Effector memory CD4-positive, alpha-beta T cell (primary cell): ENCODE data around the gene KBTBD2.
"Not testable (repeated sequence)": the region's sequence is repeated elsewhere in the genome, so short reads cannot be mapped to it uniquely, and the experiment has no call there.

ENCODE experiments used
- DNase-seq, 3 donors: peaks; one replicate each; pipeline ENCODE4 v3.0.0-alpha.2; 2020
- H3K27ac ChIP-seq: 2 replicates; pipeline ENCODE4 v1.7.0; 2013; ENCODE audit warnings: mild to moderate bottlenecking, low read length, moderate library complexity; ENCODE audit not compliant: insufficient read depth, poor library complexity, severe bottlenecking
- H3K27me3 ChIP-seq: replicated peaks from 2 replicates; pipeline ENCODE4 v1.7.0; 2013; ENCODE audit warnings: mild to moderate bottlenecking, low read length; ENCODE audit not compliant: insufficient read depth, control insufficient read depth, poor library complexity, severe bottlenecking
- H3K36me3 ChIP-seq: 2 replicates; pipeline ENCODE4 v1.7.0; 2013; ENCODE audit warnings: mild to moderate bottlenecking, low read length, moderate library complexity; ENCODE audit not compliant: control insufficient read depth, insufficient read depth
- H3K4me1 ChIP-seq: 2 replicates; pipeline ENCODE4 v1.7.0; 2013; ENCODE audit warnings: low read length, mild to moderate bottlenecking; ENCODE audit not compliant: control insufficient read depth, insufficient read depth, poor library complexity, severe bottlenecking
- H3K4me3 ChIP-seq: 2 replicates; pipeline ENCODE4 v1.7.0; 2013; ENCODE audit warnings: low read length, low read depth, mild to moderate bottlenecking; ENCODE audit not compliant: insufficient read depth, poor library complexity, severe bottlenecking
- H3K9me3 ChIP-seq: 2 replicates; pipeline ENCODE4 v1.7.0; 2013; ENCODE audit warnings: mild to moderate bottlenecking, low read length, moderate library complexity; ENCODE audit not compliant: control insufficient read depth

Gene KBTBD2

DNA sequence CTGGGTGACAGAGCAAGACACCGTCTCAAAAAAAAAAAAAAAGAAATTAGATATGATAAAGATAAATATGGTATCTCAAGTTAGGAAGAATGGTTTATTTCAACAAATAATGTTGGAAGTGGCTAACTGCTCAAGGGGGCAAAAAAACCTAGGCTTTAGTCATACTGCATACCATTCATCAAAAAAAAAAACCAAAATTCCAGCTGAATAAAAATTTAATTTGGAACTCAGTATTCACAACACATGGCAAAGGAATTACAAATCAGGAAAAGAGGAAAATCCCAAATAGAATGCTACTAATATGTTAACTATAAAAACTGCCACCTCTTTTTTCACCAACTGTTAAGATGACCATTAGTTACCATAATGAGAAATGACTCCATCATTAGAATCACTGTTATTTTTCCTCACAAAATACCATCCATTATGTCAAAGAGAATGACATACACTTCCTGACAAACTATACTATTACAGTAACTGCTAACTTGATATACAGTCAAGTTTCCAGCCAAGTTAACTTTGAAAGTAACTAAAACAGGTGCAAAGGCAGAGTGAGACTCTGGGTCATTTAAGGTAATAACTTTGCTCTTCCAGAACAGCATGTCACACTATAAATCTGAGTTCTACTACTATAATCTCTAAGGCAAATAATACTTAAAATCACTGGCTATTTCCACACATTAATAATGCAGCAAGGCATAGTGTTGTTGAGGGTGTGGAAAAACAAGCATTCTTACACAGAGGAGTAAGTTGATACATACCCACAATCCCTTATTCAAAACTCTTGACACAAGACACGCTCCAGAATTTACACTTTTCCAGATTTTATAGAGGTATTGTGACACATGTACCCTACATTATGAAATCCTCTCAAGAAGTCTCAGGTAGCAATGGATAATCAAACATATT lies 10.2 kb downstream of the KBTBD2 start:
- Histone ChIP-seq H3K4me3 (no peak overlapping the region), H3K27ac (no peak overlapping the region), H3K4me1 (peaks cover 2% of the 10 kb centered on the region), H3K36me3 (no peaks in the 10 kb centered on the region), H3K27me3 (no peaks in the 10 kb centered on the region), H3K9me3 (no peaks in the 10 kb centered on the region)
- no peak for DNase-seq

DNA sequence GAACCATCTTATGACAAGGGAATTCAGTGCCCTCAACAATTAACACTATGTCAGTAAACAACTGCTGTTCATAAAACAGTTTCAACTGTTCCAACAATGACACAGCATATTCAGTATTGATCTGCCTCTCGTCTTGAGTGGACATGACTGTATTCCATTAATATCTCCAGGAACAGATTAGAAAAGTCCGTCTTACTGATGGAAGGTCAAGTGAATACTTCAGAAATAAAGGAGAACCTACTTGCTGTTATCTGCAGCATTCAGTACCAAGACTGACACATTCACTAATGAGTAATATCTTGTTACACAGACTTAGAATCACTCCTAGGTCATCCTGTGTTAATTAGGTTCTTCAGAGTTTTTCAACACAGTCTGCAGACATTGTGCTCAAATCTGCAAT lies 12.1 kb downstream of the KBTBD2 start:
- no peaks in the 10 kb centered on the region for H3K4me1 ChIP-seq
- DNase-seq: no peak
- no peak overlapping the region for H3K27ac ChIP-seq

DNA sequence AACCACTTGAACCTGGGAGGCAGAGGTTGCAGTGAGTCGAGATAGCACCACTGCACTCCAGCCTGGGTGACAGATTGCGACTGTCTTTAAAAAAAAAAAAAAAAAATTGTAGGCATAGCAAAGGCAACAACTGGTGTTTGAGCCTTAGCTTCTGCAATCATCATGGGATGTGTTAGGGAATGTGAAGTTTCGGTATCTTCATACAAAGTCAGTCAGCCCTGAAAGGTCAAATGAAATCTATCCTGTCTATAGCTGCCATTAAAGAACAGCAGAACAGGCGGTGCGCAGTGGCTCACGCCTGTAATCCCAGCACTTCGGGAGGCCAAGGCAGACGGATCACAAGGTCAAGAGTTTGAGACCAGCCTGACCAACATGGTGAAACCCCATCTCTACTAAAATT lies 13.5 kb downstream of the KBTBD2 start:
- not testable (repeated sequence) for H3K27me3 ChIP-seq, DNase-seq, H3K9me3 ChIP-seq, H3K4me1 ChIP-seq, H3K4me3 ChIP-seq, H3K27ac ChIP-seq
- H3K36me3 ChIP-seq: peaks cover 13% of the 10 kb centered on the region

More for the DNA sequence above, 12.1 kb downstream of the KBTBD2 start:
- Histone ChIP-seq H3K4me3 (no peak overlapping the region), H3K36me3 (peaks cover 6% of the 10 kb centered on the region), H3K9me3 (no peaks in the 10 kb centered on the region), H3K27me3 (no peaks in the 10 kb centered on the region)

DNA sequence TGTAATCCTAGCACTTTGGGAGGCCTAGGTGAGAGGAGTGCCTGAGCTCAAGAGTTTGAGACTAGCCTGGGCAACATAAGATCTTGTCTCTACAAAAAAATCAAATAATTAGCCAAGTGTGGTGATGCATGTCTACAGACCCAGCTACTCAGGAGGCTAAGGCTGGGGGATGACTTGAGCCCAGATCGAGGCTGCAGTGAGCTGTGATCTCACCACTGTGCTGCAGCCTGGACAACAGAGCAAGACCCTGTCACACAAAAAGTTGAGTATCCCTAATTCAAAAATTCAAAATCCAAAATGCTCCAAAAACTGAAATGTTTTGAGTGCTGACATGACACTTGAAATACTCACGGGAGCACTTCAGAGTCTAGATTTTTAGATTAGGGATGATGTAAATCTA lies 19.1 kb downstream of the KBTBD2 start:
- Histone ChIP-seq H3K4me3 (no peak overlapping the region), H3K4me1 (no peaks in the 10 kb centered on the region), H3K36me3 (peaks cover 46% of the 10 kb centered on the region), H3K9me3 (no peaks in the 10 kb centered on the region), H3K27me3 (no peaks in the 10 kb centered on the region), H3K27ac (no peak overlapping the region)
- no peak for DNase-seq

DNA sequence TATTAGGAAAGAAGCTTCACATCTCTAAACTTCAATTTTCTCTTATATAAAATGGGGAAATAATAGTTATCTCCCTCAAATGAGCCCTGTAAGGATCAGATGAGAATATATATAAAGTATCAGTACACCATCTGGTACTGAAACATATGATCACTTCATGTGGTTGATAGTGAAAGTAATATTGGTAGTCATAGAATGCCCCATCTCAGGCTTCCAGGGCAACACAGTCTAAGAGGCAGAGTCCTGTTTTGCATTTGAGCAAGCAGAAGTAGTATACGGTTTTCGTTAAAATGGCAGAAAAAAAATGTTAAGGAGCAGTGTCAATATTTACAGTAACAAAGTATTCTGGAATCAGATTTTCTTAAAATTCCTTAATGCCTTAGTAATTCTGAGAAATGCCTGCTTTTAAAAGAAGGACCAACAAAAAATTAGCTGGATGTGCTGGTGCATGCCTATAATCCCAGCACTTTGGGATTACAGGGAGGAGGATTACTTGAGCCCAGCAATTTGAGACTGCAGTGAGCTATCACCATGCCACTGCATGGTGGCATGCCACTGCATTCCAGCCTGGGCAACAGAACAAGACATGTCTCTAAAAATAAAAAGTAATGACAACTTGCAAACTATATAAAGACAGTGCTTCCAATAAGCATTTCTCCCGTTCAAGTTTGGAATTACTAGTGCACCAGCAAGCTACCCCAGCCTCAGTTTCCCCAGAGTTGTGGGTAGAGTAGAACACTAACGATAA lies 19.8 kb downstream of the KBTBD2 start:
- no peaks in the 10 kb centered on the region for H3K4me1 ChIP-seq
- no peak for DNase-seq
- peaks cover 46% of the 10 kb centered on the region for H3K36me3 ChIP-seq

DNA sequence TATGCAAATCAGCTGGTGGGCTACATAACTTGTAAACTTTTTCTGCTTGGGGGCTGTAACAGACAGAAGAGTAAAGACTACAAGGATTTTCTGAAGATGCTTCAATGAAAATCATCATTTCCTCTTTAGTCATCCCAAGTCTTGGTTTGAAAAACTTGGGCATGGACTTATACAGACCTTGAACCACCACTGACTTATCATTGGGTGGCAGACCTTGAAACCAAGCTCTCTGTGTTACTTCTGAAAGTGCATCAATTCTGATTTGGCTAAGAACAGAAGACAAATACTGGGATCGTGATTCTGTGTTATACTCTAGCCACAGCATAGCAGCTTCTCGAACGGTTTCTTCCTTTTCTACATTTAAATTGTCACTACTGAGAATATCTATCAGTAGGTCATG lies 21.3 kb downstream of the KBTBD2 start:
- Histone ChIP-seq H3K4me3 (no peak overlapping the region), H3K27me3 (no peaks in the 10 kb centered on the region), H3K4me1 (no peaks in the 10 kb centered on the region), H3K9me3 (no peaks in the 10 kb centered on the region), H3K27ac (no peak overlapping the region), H3K36me3 (peaks cover 46% of the 10 kb centered on the region)
- DNase-seq: no peak

More for the DNA sequence above, 19.8 kb downstream of the KBTBD2 start:
- Histone ChIP-seq H3K27me3 (no peaks in the 10 kb centered on the region), H3K27ac (no peak overlapping the region), H3K9me3 (no peaks in the 10 kb centered on the region), H3K4me3 (no peak overlapping the region)

DNA sequence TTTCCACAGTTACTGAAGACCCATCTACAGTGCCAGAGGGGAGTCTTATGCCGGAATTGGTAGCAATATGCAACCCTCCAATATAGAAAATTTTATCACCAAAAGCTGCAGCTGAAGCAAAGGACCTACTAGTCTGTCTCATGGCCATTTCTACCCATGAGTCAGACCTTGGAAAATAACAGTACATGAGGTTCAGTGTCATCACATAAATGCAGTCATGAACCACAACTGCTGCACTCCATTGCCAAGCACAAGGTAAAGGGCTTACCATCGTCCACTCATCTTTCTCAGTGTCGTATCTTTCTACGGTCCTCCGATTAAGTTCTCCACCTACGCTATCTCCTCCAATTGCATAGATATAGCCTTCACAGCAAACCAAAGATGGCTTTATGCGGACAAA lies 21.8 kb downstream of the KBTBD2 start:
- Histone ChIP-seq H3K4me1 (no peaks in the 10 kb centered on the region), H3K27ac (no peak overlapping the region), H3K36me3 (peaks cover 43% of the 10 kb centered on the region), H3K27me3 (no peaks in the 10 kb centered on the region), H3K9me3 (no peaks in the 10 kb centered on the region), H3K4me3 (no peak overlapping the region)
- no peak for DNase-seq

DNA sequence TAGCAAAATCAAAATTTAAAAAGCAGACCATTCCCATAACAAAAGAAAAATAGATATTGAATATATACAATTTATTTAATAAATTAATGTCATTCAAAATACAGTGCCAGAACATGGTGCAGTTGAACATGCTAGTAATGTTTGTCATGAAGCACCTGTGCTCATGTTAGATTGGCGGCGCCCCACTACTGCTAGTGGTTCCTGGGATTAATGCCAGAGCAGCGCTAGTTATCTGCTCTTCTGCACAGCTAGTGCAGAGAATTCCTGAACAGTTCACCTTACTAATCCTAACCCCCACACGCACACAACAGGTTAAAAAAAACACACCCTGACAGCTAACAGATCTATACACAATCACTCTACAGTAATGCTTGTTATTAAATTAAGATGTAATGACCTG lies 23.4 kb downstream of the KBTBD2 start:
- Histone ChIP-seq H3K4me1 (no peaks in the 10 kb centered on the region), H3K27me3 (no peaks in the 10 kb centered on the region), H3K9me3 (no peaks in the 10 kb centered on the region), H3K36me3 (peaks cover 34% of the 10 kb centered on the region), H3K4me3 (no peak overlapping the region), H3K27ac (no peak overlapping the region)
- DNase-seq: no peak

DNA sequence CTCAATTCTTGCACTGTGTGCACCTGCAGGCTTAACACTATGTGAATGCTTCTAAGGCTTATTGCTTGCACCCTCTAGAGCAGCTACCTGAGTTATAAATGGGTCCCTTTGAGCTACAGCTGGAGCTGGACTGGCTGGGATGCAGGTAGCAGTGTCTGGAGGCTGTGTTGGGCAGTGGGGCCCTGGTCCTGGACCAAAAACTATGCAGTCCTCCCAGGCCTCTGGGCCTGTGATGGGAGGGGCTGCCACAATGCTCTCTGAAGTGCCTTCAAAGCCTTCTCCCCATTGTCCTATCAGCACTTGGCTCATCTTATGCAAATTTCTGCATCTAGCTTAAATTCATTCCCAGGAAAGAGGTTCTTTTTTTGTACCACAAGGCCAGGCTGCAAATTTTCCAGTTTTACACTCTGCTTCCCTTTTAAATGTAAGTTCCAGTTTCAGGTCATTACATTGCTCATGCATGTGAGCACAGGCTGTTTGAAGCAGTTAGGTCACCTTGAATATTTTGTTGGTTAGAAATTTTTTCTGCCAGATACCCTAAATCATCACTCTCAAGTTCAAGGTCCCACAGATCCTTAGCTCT lies 26.0 kb downstream of the KBTBD2 start:
- H3K36me3 ChIP-seq: peaks cover 13% of the 10 kb centered on the region
- no peak overlapping the region for H3K4me3 ChIP-seq

DNA sequence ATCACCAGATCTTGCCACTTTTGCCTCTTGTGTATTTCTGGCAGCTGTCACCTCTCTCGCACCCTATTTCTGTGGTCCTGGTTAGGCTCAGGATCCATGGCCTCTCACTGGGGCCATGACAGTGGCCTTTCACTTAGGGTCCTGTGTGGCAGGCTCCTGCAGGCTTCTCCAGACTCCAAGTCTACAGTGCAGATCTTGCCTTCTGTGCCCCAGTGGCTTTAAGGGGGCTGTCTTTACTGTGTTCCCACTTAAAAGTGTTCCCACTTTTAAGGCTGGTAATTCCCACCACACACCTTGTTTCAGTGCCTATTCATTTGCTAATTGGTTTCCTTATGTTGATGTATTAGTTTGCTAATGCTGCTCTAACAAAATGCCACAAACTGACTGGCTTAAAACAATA lies 27.7 kb downstream of the KBTBD2 start:
- H3K4me3 ChIP-seq, H3K9me3 ChIP-seq, DNase-seq, H3K27ac ChIP-seq, H3K27me3 ChIP-seq, H3K36me3 ChIP-seq, H3K4me1 ChIP-seq: not testable (repeated sequence)

More for the DNA sequence above, 26.0 kb downstream of the KBTBD2 start:
- H3K9me3 ChIP-seq: no peaks in the 10 kb centered on the region
- H3K4me1 ChIP-seq: no peaks in the 10 kb centered on the region
- DNase-seq: no peak
- no peaks in the 10 kb centered on the region for H3K27me3 ChIP-seq
- no peak overlapping the region for H3K27ac ChIP-seq
